HUES6 (cell line): ENCODE measurements around the gene HTR7.
A peak's percentile ranks its signal among the peaks of the same experiment; 100 is the strongest.

ENCODE experiments used
- H3K27ac ChIP-seq: 2 replicates; pipeline ENCODE4 v1.7.0; 2013; ENCODE audit warnings: low read depth, mild to moderate bottlenecking, low read length, inconsistent platforms
- H3K27me3 ChIP-seq: 2 replicates; pipeline ENCODE4 v1.6.1; 2013; ENCODE audit warnings: low read length; ENCODE audit not compliant: control insufficient read depth, insufficient read depth
- H3K36me3 ChIP-seq: 2 replicates; pipeline ENCODE4 v1.6.1; 2013; ENCODE audit warnings: low read length; ENCODE audit not compliant: control insufficient read depth, insufficient read depth
- H3K4me1 ChIP-seq: 2 replicates; pipeline ENCODE4 v1.6.1; 2013; ENCODE audit warnings: low read length; ENCODE audit not compliant: control insufficient read depth, insufficient read depth
- H3K4me3 ChIP-seq: 2 replicates; pipeline ENCODE4 v1.5.1; 2013; ENCODE audit warnings: low read depth, low read length
- H3K9ac ChIP-seq: one replicate; pipeline ENCODE4 v1.6.1; 2013; ENCODE audit warnings: mild to moderate bottlenecking, low read length
- H3K9me3 ChIP-seq: 2 replicates; pipeline ENCODE4 v1.6.1; 2013; ENCODE audit warnings: low read depth, low read length; ENCODE audit not compliant: control insufficient read depth, insufficient read depth

The HTR7 gene

DNA sequence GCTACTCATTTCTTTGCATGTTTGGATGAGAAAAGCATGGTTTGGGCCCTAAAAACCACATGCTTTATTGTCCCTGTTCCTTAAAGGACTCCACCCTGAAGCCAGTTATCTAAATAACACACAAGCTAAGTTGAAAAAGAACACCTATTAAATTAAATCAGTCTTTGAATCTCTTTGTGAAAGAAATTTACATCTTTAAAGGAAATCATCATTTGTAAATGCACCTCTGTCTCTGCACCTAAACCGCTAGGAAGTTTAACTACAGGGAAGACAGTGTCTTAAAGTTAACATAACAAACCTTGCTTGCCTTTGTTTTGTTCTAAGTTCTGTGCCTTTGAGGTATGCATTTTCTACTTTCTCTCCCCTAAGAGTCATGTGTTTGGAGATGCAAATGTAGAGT lies 52.6 kb downstream of the HTR7 start:
- H3K9me3 ChIP-seq: peaks cover 32% of the 10 kb centered on the region
- peak overlapping the region; percentile 90; the same call in 1 of the 2 replicates for H3K27ac ChIP-seq
- H3K4me1 ChIP-seq: peaks cover 21% of the 10 kb centered on the region
- no peaks in the 10 kb centered on the region; the same call in 1 of the 2 replicates for H3K27me3 ChIP-seq
- H3K9ac ChIP-seq: peak overlapping the region; percentile 54
- peak overlapping the region; percentile 24; the same call in 1 of the 2 replicates for H3K4me3 ChIP-seq
- no peaks in the 10 kb centered on the region; the same call in 1 of the 2 replicates for H3K36me3 ChIP-seq

- Histone ChIP-seq H3K27ac (peak overlapping the region; percentile 89; the same call in 1 of the 2 replicates), H3K9me3 (peaks cover 36% of the 10 kb centered on the region), H3K4me3 (peak overlapping the region; percentile 24; the same call in 1 of the 2 replicates), H3K4me1 (peaks cover 21% of the 10 kb centered on the region), H3K9ac (peak overlapping the region; percentile 39), H3K36me3 (no peaks in the 10 kb centered on the region; the same call in 1 of the 2 replicates), H3K27me3 (no peaks in the 10 kb centered on the region; the same call in 1 of the 2 replicates)
Observed at GRCh38 chr10:90804354-90804753, 53.5 kb downstream of the HTR7 start.

- Histone ChIP-seq H3K27ac (0 out of 2 replicates have a peak overlapping the region, but pooled peaks have one; percentile 23), H3K4me1 (peaks cover 18% of the 10 kb centered on the region), H3K9me3 (peaks cover 36% of the 10 kb centered on the region), H3K4me3 (no peak overlapping the region), H3K36me3 (no peaks in the 10 kb centered on the region; the same call in 1 of the 2 replicates), H3K27me3 (no peaks in the 10 kb centered on the region; the same call in 1 of the 2 replicates), H3K9ac (no peak overlapping the region)
Observed at GRCh38 chr10:90801608-90802007, 56.2 kb downstream of the HTR7 start.

- no peak overlapping the region for H3K9ac ChIP-seq
- H3K9me3 ChIP-seq: peaks cover 47% of the 10 kb centered on the region
- H3K36me3 ChIP-seq: no peaks in the 10 kb centered on the region; the same call in 1 of the 2 replicates
- H3K4me1 ChIP-seq: peaks cover 12% of the 10 kb centered on the region; the same call in 1 of the 2 replicates
- no peaks in the 10 kb centered on the region for H3K27me3 ChIP-seq
- H3K4me3 ChIP-seq: no peak overlapping the region
- H3K27ac ChIP-seq: no peak overlapping the region
Observed at GRCh38 chr10:90800232-90800796, 57.5 kb downstream of the HTR7 start.

DNA sequence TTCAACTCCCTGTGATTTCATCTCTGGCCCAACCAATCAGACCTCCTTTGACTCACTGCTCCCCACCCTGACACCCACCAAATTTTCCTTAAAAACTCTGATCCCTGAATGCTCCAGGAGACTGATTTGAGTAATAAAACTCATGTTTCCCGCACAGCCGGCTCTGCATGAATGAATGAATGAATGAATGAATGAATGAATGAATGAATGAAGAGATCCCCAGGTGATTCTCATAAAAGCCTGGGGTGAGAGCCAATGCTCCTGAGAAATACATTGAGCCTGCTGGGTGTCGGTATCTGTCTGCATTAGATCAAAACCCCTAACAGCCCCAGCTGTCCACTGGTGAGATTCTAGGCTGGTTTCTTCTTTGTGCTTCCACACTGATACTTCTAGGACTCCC lies 58.7 kb downstream of the HTR7 start:
- Histone ChIP-seq H3K27ac (no peak overlapping the region), H3K9me3 (peaks cover 51% of the 10 kb centered on the region)

GRCh38 chr10:90798482-90798881 lies 59.4 kb downstream of the HTR7 start:
- Histone ChIP-seq H3K4me3 (no peak overlapping the region), H3K4me1 (no peaks in the 10 kb centered on the region), H3K9ac (no peak overlapping the region), H3K27ac (no peak overlapping the region), H3K36me3 (no peaks in the 10 kb centered on the region), H3K9me3 (peaks cover 44% of the 10 kb centered on the region), H3K27me3 (no peaks in the 10 kb centered on the region)

More for the DNA sequence above, 58.7 kb downstream of the HTR7 start:
- peaks cover 5% of the 10 kb centered on the region; the same call in 1 of the 2 replicates for H3K4me1 ChIP-seq
- no peak overlapping the region for H3K9ac ChIP-seq
- no peak overlapping the region for H3K4me3 ChIP-seq
- H3K36me3 ChIP-seq: no peaks in the 10 kb centered on the region; the same call in 1 of the 2 replicates
- H3K27me3 ChIP-seq: no peaks in the 10 kb centered on the region

GRCh38 chr10:90790422-90790821 lies 67.4 kb downstream of the HTR7 start:
- peaks cover 7% of the 10 kb centered on the region for H3K9me3 ChIP-seq
- no peak overlapping the region for H3K4me3 ChIP-seq

DNA sequence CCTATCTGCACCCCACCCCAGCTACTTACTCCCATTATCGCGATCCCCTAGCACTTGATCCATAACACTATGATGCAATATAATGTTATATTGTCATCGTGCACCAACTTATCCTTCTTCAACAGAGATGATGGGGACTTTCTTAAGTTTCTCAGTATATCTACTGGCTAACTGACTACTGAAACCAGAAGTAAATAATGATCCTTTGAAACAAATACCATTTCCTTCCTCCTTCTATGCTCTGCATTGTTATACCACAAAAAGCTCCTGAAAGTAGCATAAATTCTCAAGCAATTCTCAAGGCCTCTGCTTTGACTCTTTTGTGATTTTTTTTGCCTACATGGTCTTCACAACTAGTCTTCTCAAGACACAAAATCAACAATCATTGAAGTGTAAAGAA lies 68.9 kb downstream of the HTR7 start:
- Histone ChIP-seq H3K4me1 (peaks cover 11% of the 10 kb centered on the region; the same call in 1 of the 2 replicates), H3K4me3 (no peak overlapping the region), H3K9ac (no peak overlapping the region), H3K9me3 (no peaks in the 10 kb centered on the region), H3K36me3 (no peaks in the 10 kb centered on the region), H3K27me3 (no peaks in the 10 kb centered on the region), H3K27ac (no peak overlapping the region)

More at GRCh38 chr10:90790422-90790821, 67.4 kb downstream of the HTR7 start:
- no peak overlapping the region for H3K9ac ChIP-seq
- H3K27ac ChIP-seq: no peak overlapping the region
- peaks cover 11% of the 10 kb centered on the region; the same call in 1 of the 2 replicates for H3K4me1 ChIP-seq
- no peaks in the 10 kb centered on the region for H3K36me3 ChIP-seq
- H3K27me3 ChIP-seq: no peaks in the 10 kb centered on the region

GRCh38 chr10:90788199-90788491 lies 69.7 kb downstream of the HTR7 start:
- Histone ChIP-seq H3K36me3 (no peaks in the 10 kb centered on the region), H3K27me3 (no peaks in the 10 kb centered on the region), H3K9ac (no peak overlapping the region), H3K4me3 (no peak overlapping the region), H3K27ac (no peak overlapping the region), H3K9me3 (no peaks in the 10 kb centered on the region), H3K4me1 (peaks cover 11% of the 10 kb centered on the region; the same call in 1 of the 2 replicates)

DNA sequence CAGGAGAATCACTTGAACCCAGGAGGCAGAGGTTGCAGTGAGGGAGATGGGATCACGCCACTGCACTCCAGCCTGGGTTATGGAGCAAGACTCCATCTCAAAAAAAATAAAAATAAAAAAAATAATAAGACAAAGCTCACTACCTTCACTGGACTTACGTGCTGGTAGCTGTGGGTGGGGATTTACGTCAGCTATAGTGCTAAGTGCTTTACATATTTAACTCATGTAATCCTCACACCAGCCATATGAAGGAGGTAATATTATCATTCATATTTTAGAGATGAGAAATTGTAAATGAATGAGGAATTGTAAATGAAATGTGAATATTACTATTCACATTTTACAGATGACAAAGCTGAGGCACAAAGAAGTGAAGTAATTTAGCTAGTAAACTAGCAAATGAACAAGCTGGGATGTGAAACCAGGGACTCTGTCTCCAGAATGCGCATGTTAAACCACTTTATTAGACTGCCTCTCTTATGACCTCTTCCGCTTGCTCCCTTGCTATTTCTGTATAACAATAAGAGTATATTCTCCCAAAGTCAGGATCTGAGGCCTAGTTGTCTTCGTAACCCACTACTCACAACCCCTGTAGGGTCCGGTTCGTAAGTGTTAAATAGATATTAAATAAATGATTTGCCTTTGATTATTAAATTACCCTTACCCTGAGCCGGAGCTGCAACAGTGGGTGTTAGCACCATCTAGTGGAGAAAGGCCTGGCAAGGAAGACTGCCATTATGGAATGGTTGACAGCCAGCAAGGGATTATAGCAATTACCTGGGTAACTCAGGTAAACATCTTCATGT lies 70.2 kb downstream of the HTR7 start:
- Histone ChIP-seq H3K36me3 (no peaks in the 10 kb centered on the region), H3K4me3 (no peak overlapping the region), H3K27ac (no peak overlapping the region), H3K27me3 (no peaks in the 10 kb centered on the region), H3K9me3 (no peaks in the 10 kb centered on the region), H3K4me1 (peaks cover 11% of the 10 kb centered on the region; the same call in 1 of the 2 replicates), H3K9ac (no peak overlapping the region)

GRCh38 chr10:90785782-90786181 lies 72.1 kb downstream of the HTR7 start:
- H3K36me3 ChIP-seq: no peaks in the 10 kb centered on the region
- H3K4me1 ChIP-seq: peaks cover 11% of the 10 kb centered on the region; the same call in 1 of the 2 replicates
- H3K9ac ChIP-seq: no peak overlapping the region
- no peaks in the 10 kb centered on the region for H3K27me3 ChIP-seq
- no peak overlapping the region for H3K27ac ChIP-seq
- no peaks in the 10 kb centered on the region for H3K9me3 ChIP-seq
- H3K4me3 ChIP-seq: no peak overlapping the region
